Thyroid gland (tissue), 4 donors: ENCODE data around the gene SUMO3.

Experiments
- POLR2A ChIP-seq, 2 donors: fragments of 450-650 bp; IDR thresholded peaks; one replicate each; pipeline ENCODE4 v1.6.1; 2017; ENCODE audit warnings: antibody characterized with exemption in 2 of 2, mild to moderate bottlenecking in 2 of 2, moderate library complexity in 1 of 2
- TF ChIP-seq, protein P1 (sequence below), 6 experiments: fragments of 200-600 bp in 3 of 6; fragments of 450-650 bp in 3 of 6; sonication (generic) in 3 of 6; IDR thresholded peaks; one replicate each; pipeline ENCODE4 v1.5.1; 2016 to 2019; ENCODE audit warnings: antibody characterized with exemption in 6 of 6, mild to moderate bottlenecking in 2 of 6, inconsistent platforms in 1 of 6, moderate library complexity in 1 of 6

DNA sequence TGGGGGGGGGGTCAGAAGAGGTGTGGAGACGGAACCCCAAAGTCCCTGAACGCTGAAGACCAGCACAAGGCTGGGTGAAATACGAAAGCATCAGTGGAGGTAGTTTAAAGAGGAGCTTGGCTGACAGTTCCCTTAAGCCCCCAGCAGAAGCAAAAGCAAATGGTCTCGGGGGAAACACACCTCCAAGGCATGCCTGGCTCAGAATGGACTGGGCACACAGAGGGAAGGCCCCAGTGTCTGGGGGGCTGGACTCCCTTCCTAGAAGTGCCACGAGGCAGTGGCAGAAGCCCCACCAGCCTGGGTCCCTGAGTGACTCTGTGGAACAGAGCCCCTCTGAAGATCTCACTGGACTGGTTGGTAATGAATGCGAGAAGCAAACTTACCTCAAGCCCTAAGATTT lies 60.1 kb downstream of the SUMO3 start:
- TF ChIP-seq, protein P1, sequence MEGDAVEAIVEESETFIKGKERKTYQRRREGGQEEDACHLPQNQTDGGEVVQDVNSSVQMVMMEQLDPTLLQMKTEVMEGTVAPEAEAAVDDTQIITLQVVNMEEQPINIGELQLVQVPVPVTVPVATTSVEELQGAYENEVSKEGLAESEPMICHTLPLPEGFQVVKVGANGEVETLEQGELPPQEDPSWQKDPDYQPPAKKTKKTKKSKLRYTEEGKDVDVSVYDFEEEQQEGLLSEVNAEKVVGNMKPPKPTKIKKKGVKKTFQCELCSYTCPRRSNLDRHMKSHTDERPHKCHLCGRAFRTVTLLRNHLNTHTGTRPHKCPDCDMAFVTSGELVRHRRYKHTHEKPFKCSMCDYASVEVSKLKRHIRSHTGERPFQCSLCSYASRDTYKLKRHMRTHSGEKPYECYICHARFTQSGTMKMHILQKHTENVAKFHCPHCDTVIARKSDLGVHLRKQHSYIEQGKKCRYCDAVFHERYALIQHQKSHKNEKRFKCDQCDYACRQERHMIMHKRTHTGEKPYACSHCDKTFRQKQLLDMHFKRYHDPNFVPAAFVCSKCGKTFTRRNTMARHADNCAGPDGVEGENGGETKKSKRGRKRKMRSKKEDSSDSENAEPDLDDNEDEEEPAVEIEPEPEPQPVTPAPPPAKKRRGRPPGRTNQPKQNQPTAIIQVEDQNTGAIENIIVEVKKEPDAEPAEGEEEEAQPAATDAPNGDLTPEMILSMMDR (IDR thresholded peaks at IDR 0.05), result no peak
- no peak for TF ChIP-seq POLR2A (IDR thresholded peaks at IDR 0.05)
